K562 (cell line): Measurements from ENCODE around the gene UBE2S. TPM values are rescaled to one million over a fixed set of nuclear protein-coding genes. Genes with fewer than 3 reads are reported as not detected.

Experiments
- AFF1 ChIP-seq, 2 experiments: fragments of 450-650 bp; IDR thresholded peaks; 2 replicates each; pipeline ENCODE4 v1.6.1; 2018; ENCODE audit warnings: mild to moderate bottlenecking in 2 of 2, low read depth in 1 of 2; ENCODE audit not compliant: partially characterized antibody in 2 of 2
- E2F4 ChIP-seq: sonication (generic); formaldehyde crosslinking; IDR thresholded peaks from 2 replicates; pipeline ENCODE4 v1.8.0; 2022; ENCODE audit warnings: mild to moderate bottlenecking, low read depth, missing genetic modification reagents
- ESRRA ChIP-seq: fragments of 450-650 bp; IDR thresholded peaks from 2 replicates; pipeline ENCODE4 v1.6.1; 2014; ENCODE audit warnings: low read depth, mild to moderate bottlenecking, moderate library complexity, borderline replicate concordance
- FOXA1 ChIP-seq: fragments of 450-650 bp; IDR thresholded peaks from 2 replicates; pipeline ENCODE4 v1.6.1; 2016; ENCODE audit warnings: mild to moderate bottlenecking, borderline replicate concordance
- FOXP4 ChIP-seq: sonication (generic); formaldehyde crosslinking; IDR thresholded peaks from 2 replicates; pipeline ENCODE4 v1.8.0; 2022; ENCODE audit warnings: mild to moderate bottlenecking, missing genetic modification reagents, borderline replicate concordance
- GMEB1 ChIP-seq: fragments of 250-450 bp; sonication (Bioruptor Pico); IDR thresholded peaks from 2 replicates; pipeline ENCODE4 v1.4.0; 2020; ENCODE audit warnings: mild to moderate bottlenecking
- ILF3 ChIP-seq: fragments of 450-650 bp; IDR thresholded peaks from 2 replicates; pipeline ENCODE4 v1.6.1; 2018; ENCODE audit warnings: antibody characterized with exemption, mild to moderate bottlenecking, moderate library complexity, borderline replicate concordance
- NCOA4 ChIP-seq: fragments of 450-650 bp; IDR thresholded peaks from 2 replicates; pipeline ENCODE4 v1.6.1; 2018; ENCODE audit warnings: mild to moderate bottlenecking; ENCODE audit not compliant: partially characterized antibody
- NCOA6 ChIP-seq: fragments of 450-650 bp; IDR thresholded peaks from 2 replicates; pipeline ENCODE4 v1.6.1; 2017; ENCODE audit warnings: mild to moderate bottlenecking
- NFRKB ChIP-seq: fragments of 450-650 bp; IDR thresholded peaks from 2 replicates; pipeline ENCODE4 v1.6.1; 2016; ENCODE audit warnings: low read depth
- SAFB ChIP-seq: fragments of 200-400 bp; formaldehyde crosslinking; IDR thresholded peaks from 2 replicates; pipeline ENCODE4 v1.6.1; 2017; ENCODE audit warnings: low read depth, low read length, borderline replicate concordance
- SOX6 ChIP-seq: fragments of 450-650 bp; IDR thresholded peaks from 2 replicates; pipeline ENCODE4 v1.6.1; 2014; ENCODE audit warnings: mild to moderate bottlenecking
- SP2 ChIP-seq: IDR thresholded peaks from 2 replicates; pipeline ENCODE4 v1.6.1; 2011; ENCODE audit warnings: mild to moderate bottlenecking, low read depth, low read length, moderate library complexity; ENCODE audit not compliant: poor library complexity, severe bottlenecking; ENCODE audit errors: extremely low read depth
- SRF ChIP-seq, 2 experiments: fragments of 250-450, 450-650 bp in 1 of 2; sonication (Bioruptor Pico) in 1 of 2; sonication (generic) in 1 of 2; formaldehyde crosslinking; IDR thresholded peaks; 2 replicates each; pipeline versions ENCODE4 v1.5.0 to v1.5.1; 2020 to 2022; ENCODE audit warnings: mild to moderate bottlenecking in 1 of 2, missing genetic modification reagents in 1 of 2
- TARDBP ChIP-seq: fragments of 450-650 bp; IDR thresholded peaks from 2 replicates; pipeline ENCODE4 v1.6.1; 2016
- TCF7 ChIP-seq: sonication (generic); IDR thresholded peaks from 2 replicates; pipeline ENCODE4 v1.6.1; 2016; ENCODE audit warnings: antibody characterized with exemption, borderline replicate concordance
- VEZF1 ChIP-seq: fragments of 200-800 bp; sonication (Bioruptor generic); IDR thresholded peaks from 2 replicates; pipeline ENCODE4 v1.6.1; 2017; ENCODE audit warnings: missing genetic modification characterization, missing compliant biosample characterization
- ZNF766 ChIP-seq: fragments of 200-800 bp; sonication (Bioruptor generic); conservative IDR thresholded peaks from 2 replicates; pipeline ENCODE4 v1.6.1; 2016; ENCODE audit warnings: missing genetic modification characterization, missing compliant biosample characterization
- polyA plus RNA-seq, 8 experiments: library from polyadenylated mRNA; depleted of rRNA in 4 of 8; stranded (reverse) in 5 of 8; unstranded in 3 of 8; fragments of >200 nt; fragmentation: Nextera tagmentation in 2 of 8; fragmentation: Illumina TruSeq in 1 of 8; extraction: Ambion mirVana in 2 of 8; extraction: Trizol in 1 of 8; gene quantifications; 2 replicates each; pipeline versions ENCODE4 v1.2.1 to v1.2.3, GENCODE V29; 2011 to 2014; ENCODE audit warnings: inconsistent platforms in 1 of 8, missing spikeins in 1 of 8
- total RNA-seq, 7 experiments: library from RNA; depleted of rRNA in 6 of 7; stranded (reverse); fragments of >200 nt in 6 of 7; fragmentation: Illumina TruSeq in 2 of 7; extraction: Trizol in 2 of 7; gene quantifications; 2 replicates each; pipeline versions ENCODE4 v1.2.1 to v1.2.3, GENCODE V29; 2011 to 2021; ENCODE audit warnings: low replicate concordance in 1 of 7

The UBE2S gene
- total and polyA plus RNA-seq, 9 of the 15 experiments (the other 6 are each of a cell fraction or from before 2014, with no cell fraction given) = 1.5 to 1,305 (median 157) TPM

GRCh38 chr19:55437410-55437809 is 29.8 kb upstream of the UBE2S start (continued):
- TF ChIP-seq AFF1 (IDR thresholded peaks at IDR 0.05; ENCODE audit: low read depth in 1 of 2, partially characterized antibody in 2 of 2) (peak in 1 of 2 experiments; percentile 95), VEZF1 (CRISPR knock-in tag) (peak; percentile 64), TCF7 (no peak), ESRRA (peak; percentile 49; the same call in 1 of the 2 replicates), GMEB1 (no peak), ZNF766 (CRISPR knock-in tag) (peak; percentile 91), SAFB (no peak), SRF (CRISPR knock-in tag; IDR thresholded peaks at IDR 0.05) (peak in 1 of 2 experiments; percentile 75; a peak in 2 of 4 replicates), NCOA4 (no peak), NFRKB (no peak), FOXP4 (CRISPR knock-in tag) (0 out of 2 replicates have a peak, but pooled peaks have one; percentile 50), ILF3 (no peak), E2F4 (no peak), TARDBP (no peak), FOXA1 (no peak), SOX6 (no peak), NCOA6 (no peak), SP2 (no peak)
